Thyroid gland (tissue), 4 donors: Measurements from ENCODE around the gene PHF21B.

Experiments used
- POLR2A ChIP-seq, 2 donors: fragments of 450-650 bp; IDR thresholded peaks; one replicate each; pipeline ENCODE4 v1.6.1; 2017; ENCODE audit warnings: antibody characterized with exemption in 2 of 2, mild to moderate bottlenecking in 2 of 2, moderate library complexity in 1 of 2
- TF ChIP-seq, protein P1 (sequence below), 6 experiments: fragments of 200-600 bp in 3 of 6; fragments of 450-650 bp in 3 of 6; sonication (generic) in 3 of 6; IDR thresholded peaks; one replicate each; pipeline ENCODE4 v1.5.1; 2016 to 2019; ENCODE audit warnings: antibody characterized with exemption in 6 of 6, mild to moderate bottlenecking in 2 of 6, inconsistent platforms in 1 of 6, moderate library complexity in 1 of 6

DNA sequence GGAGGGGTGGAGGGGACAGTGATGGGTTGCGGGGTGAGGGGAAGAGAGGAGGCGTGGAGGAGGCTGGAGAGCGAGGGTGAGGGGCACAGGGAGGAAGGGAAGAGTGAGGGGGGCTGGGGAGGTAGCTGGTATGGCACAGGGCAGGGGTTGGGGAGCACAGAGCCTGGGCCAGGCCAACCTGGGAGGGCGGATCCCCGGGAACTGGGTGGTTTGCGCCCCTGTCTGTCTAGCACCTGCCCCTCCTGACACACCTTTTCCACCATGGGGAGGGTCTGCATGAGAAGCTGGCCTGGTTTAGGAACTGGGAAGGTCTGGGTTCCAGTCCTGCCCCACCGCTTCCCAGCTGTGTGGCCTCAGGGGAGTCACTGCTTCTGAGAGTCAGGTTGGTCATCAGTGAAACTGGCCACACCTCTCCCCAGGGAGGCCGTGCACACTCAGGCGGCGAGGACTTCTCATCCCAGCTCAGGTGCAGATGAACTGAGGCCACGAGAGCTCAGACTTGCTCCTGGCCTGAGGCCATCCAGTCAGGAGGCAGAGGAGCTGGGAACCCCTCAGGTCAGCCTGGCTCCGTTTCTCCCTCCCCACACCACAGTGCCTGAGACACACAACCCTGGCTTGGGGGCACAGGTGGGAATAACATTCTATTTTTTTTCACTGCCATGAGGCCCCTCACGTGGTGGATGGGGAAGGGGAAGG lies 95.6 kb downstream of the PHF21B start:
- TF ChIP-seq, protein P1, sequence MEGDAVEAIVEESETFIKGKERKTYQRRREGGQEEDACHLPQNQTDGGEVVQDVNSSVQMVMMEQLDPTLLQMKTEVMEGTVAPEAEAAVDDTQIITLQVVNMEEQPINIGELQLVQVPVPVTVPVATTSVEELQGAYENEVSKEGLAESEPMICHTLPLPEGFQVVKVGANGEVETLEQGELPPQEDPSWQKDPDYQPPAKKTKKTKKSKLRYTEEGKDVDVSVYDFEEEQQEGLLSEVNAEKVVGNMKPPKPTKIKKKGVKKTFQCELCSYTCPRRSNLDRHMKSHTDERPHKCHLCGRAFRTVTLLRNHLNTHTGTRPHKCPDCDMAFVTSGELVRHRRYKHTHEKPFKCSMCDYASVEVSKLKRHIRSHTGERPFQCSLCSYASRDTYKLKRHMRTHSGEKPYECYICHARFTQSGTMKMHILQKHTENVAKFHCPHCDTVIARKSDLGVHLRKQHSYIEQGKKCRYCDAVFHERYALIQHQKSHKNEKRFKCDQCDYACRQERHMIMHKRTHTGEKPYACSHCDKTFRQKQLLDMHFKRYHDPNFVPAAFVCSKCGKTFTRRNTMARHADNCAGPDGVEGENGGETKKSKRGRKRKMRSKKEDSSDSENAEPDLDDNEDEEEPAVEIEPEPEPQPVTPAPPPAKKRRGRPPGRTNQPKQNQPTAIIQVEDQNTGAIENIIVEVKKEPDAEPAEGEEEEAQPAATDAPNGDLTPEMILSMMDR (IDR thresholded peaks at IDR 0.05) = no peak
- TF ChIP-seq POLR2A (IDR thresholded peaks at IDR 0.05) = no peak
